ENCODE measurements around the gene PDE6H.

DNA sequence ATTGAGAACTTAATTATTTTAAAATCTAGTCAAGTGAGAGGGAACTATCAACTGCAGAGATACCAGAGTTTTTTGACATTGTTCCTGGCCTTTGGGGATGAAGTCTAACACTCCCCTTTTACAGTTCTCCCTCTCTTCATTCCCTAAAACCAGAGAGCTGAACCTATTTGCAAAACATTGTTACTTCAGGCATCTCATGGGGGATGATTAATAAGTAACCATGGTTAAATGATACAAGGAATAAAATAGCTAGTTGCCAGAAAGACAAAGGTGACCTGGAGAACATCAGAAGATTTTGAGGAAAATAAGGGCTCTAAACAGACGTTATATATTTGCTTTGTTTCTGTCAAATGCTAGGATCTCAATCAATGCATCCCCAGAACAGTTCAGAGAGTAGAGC is 42.3 kb downstream of the PDE6H start:
- no peak for TF ChIP-seq EZH2 (IDR thresholded peaks at IDR 0.05; ENCODE audit: low read length, unreplicated experiment)
- TF ChIP-seq CTCF (conservative IDR thresholded peaks at IDR 0.05; ENCODE audit: low read depth, low read length): no peak

Measured in PC-3 (cell line).